ENCODE data around the gene USP19.

The USP19 gene

DNA sequence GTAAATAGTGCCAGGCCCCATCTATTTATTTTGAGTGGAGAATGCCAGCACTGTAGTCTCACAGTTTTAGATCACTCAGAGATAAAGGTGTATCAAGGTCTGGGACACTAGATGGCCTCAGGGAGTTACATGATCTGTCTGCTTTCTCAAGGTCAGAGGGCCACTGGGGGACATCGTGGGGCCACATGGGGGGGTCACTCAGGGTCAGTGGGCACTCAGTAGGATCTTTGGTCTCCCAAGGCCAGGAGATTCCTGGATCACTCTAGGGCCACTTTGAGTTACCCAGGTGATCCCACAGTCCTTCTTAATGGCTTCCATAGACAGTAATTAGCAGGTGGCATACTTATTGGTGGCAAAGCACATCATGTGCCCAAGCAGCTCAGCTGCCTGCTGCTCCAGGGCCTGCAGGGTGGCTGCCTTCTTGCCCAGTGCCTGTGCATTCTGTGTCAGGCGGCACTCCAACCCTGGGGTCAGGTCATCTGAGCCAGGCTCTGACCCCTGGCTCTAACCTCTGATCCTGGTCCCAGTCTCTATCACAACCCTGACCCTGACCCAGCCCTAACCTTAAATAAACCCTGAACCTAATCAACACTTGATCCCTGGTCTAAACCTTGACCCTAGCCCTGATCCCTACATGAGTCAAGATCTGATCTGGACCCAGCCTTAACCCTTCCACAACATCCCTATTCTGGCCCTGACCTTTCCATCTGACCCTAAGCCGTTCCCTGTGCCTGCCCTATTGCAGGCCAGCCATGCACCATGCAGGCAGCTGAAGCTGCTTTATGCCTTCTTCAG is 14.0 kb upstream of the USP19 start:
- no peak for DNase-seq

DNA sequence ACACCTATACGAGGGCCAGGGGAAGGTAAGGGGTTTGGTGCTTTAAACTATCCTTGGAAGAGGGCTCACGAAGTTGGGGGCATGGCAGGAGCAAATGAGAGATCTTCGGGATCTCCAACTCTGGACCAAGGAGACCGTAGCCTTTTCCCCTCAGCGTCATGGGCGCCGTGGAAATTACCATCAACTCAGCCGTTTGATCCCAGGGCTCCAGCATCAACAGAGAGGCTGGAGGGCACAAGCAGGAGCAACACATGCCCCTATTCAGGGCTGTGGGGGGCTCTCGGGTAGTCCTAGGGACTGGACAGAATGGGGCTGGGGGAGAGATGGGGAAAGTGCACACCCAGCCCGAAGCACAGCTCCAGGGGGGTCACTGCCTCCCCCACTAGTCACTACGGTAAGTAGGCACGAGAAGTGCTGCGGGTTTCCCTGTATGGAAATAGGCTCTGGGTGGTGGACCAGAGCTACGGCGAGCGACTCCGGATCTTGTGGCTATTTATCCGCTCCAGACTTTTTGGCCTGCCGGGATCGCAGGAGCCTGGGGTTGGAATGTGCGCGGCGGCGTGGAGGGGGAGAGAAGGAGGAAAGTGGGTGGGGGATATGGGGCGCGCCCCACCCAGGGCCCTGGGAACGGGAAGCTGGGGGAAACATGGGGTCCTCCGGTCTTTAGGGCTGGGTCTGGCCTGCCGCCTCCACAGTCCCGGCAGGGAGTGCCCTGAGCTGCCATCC is 12.8 kb upstream of the USP19 start:
- peak; percentile 5 for DNase-seq

DNA sequence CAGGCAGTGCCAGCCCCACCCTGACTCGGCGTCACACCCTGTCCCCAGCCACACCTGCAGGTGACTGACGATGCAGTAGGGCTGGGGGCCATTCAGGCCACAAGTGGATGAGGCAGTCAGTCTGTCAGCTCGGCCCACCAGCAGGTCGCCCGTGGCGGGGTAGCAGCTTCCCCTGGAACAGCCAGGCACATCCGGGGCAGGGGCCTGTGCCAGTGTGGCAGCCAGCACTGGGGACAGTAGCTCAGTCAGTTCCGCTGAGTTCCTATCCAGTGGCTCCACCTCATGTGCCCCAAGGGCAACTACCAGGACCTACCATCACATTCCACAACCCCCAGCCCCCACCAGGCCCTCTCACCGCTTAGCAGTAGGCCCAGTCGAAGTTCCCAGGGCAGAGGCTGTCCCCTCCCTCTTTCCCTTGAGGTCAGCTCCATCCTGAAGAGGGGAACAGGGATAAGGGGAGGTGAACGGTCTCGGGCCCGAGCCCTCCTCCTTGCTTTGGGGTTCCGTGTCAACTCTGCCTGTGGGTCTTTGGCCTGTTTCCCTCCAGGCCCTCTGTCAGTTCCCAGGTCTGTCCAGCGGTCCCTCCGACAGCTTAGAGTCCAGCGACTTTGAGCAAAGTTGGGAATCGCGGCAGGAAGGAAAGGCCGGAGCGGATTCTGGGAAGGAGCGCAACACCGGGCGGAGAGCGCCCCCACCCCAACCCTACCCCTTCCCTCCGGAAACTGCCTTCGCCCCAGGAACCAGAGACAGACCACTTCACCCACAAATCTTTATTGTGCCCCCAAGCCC is 12.0 kb upstream of the USP19 start, which contains the start of gene LAMB2:
TSS of gene LAMB2 (minus strand) at position 614 of the 789 bp plus-strand sequence. CDS start at position 431, 183 bp downstream.
- no peak for DNase-seq

DNA sequence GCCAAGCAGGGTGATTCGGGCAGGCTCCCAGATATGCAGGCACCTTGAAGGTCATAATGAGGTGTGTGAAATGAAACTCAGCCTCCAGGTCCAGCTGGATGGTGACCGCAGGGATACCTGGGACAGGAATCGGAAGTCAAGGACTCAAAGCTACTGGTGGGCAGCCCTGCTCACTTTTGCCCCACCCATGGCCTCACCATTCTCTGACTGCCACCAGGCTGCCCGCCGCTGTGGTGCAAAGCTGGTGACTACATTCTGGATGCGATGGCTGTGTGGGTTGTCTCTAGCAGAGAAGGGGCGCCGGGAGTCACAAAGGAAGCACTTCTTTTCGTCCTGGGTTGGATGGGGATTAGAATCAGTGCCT is 11.4 kb upstream of the USP19 start:
- DNase-seq, result no peak

DNA sequence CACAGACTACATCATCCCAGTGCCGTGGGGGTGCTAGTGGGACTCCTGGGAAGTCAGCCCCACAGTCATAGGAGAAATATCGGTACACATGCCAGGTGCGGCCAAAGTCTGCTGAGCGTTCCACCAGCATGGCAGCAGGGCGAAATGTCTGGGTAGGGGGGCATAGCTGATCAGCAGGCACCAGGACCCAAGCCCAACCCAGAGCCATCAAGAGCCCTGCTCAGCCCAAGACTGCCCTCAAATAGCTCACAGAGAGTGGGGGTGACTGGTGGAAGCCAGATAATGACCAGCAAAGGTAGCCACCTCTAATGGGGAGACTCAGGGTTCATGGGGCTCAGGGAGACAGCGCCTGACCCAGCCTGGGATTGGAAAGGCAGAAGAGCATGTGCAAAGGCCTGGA is 11.0 kb upstream of the USP19 start:
- DNase-seq, result no peak

DNA sequence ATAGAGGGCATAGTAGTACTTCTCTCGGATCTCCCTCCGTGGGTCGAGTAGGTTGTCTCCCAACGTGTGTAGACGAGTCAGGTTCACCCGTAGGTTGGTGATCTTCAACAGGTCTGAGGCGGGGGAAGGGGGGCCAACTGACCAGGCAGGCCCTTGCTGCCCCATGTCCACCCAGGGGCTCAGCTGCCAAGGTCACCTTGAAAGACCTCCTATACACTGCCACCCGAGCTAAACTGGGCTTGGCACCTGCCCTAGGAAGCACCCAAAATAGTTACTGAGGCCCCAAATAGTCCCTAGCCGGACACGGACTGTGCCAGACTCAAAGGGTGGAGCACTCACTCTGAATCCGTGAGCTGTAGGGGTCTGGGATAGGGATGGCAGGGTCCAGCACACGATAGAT is 10.4 kb upstream of the USP19 start:
- no peak for DNase-seq

DNA sequence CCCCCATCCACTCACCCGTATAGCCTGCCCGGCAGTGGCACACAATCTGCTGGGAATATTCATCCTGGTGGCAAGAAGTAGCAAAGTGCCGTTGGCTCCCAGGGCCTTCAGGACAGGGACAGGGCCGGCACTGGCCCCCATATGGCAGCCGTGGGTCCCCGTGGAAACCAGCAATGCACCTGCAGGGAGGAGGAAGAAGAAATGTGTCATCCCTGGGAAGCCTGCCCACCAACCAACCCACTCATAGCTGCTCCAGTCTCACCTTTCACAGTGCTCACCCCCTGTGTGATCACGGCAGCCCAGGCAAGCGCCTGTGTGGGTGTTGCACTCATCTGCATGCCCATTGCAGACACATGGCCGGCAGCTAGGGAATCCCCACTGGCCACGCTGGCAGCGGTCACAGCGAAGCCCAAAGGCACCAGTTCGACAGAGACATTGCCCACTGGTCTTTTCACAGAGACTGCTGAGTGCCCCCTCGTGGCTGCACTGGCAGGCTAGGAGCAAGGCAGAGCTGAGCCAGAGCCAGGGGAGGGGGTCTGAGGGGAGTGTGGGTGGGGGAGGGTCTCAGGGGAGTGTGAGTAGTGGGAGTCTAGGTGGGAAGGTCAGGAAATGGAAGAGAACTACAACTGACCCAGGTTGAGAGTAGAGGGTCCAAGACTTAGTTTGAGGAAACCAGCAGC is 4.5 kb upstream of the USP19 start:
- DNase-seq, result no peak

DNA sequence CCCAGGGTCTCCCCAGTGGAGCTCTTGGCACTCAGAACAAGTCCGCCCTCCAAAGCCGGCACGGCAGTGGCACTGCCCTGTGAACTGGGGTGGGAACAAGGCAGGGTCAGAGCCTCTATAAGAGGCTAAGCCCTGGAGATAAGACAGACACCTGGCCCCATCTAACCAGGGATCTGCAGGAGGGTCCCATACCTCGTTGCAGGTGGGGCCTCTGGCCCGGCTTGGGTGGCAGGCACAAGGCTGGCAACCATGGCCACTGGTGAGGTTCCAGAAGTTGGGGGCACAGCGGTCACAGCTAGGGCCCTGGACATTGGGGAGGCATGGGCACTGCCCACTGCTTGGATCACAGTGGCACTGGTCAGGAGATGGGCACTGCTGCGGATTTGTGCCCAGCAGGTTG is 3.6 kb upstream of the USP19 start:
- no peak for DNase-seq

DNA sequence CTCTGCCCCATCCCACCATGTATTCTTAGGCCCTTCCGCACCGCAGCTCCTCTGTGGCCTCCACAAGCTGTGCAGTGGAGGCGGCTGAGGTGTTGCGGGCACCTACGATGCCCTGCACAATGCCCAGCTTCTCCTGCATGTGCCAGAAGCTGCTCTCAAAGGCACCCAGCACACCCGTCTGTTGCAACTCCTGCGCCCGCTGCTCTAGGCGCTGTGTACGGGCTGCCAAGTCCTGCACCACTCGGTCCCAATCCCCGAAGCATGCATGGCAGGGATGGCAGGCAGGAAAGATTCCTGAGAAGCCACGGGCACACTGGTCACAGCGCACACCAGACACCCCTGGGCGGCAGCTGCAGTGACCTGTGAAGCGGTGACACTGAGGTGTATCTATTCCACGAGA is 3.1 kb upstream of the USP19 start:
- no peak for DNase-seq

DNA sequence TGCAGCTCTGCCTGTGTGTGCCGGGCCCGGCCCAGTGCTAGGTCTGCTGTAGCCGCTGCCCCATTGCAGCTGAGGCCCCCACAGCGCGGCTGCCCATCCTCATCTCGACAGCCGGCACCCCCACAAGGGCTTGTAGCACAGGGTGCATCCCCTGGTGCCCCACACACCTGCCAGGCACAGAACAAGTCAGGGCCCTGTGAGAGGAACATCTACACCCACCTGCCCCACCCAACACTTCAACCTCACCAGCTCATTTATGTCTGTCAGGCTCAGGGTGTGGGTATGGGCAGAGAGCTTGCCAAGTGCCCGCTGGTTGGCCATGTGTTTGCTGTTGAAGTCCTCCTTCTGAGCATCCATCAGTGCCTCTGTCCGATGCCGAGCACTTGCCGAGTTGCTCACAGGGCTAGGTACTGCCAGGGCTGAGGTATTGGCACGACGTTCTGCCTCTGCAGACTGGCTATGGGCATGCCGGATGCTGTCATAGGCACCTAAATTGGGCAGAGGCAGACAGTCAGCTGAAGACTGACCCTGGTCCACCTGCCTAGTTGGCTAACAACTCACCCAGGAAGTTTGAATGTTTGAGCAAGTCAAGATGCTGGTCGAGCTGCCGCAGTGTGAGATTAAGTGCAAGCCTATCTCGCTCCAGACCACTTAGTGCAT is 2.4 kb upstream of the USP19 start:
- no peak for DNase-seq

DNA sequence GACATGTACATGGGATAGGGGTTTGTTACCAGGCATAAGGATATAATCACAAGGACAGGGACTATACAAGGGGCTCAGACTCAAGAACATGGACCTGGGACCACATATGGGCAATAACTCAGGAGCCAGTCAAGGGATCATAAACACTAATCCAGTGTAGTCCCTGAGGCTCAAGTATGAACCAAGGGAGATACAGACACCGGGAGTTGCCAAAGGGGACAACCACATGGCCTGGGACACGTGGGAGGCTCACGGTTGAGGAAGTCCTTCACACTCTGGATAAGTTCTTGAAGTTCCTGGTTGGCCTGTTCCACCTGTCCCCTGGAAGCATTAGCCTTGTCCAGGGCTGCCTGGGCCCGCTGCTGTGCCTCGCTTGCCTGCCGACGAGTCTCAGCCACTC is 1.8 kb upstream of the USP19 start:
- DNase-seq, result no peak

DNA sequence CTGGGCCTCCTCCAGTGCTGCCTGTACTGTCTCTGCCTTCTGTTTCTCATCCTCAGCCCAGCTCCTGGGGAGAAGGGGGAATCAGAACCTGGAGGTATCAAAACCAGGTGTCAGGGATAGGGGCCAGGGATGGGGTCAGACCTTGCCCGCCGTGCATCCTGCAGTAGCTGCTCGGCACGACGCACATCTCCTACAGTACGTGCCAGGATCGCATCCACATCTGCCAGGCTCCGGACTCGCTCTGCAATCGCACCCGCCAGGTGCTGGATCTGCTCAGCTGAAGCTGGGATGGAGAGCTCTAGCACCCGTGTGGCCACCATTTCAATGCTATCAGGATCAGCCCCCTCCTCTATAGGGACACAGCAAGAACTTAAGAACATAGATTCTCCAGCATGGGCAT is 1.4 kb upstream of the USP19 start:
- no peak for DNase-seq

DNA sequence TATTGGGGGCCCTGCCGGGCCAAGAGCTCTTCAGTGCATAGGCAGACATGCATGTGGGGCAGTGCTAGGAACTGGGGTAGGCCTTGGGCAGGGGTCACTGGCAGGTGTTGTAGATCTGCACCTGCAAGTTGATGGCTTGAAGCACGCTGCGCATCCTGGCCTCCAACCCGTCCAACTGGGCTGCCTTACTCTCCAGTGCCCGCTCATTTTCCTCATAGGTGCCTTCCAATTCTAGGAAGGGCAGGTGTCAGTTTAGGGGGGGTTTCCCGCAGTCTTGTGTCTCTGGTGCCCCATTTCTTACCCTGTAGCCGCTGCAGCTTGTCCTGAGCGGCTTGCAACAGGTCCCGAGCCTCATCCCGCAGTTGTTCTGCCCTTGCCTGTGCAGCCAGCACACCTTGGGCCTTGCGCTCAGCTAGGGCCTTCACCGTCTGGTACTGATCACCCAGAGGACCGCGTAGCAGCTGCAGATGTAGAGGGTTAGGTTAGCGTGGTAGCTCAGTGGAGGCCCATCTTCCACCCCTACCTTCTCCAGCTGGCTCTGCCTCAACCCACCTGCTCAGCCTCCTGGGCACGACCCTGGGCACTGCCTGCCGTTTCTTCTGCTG is 611 bp upstream of the USP19 start:
- no peak for DNase-seq

DNA sequence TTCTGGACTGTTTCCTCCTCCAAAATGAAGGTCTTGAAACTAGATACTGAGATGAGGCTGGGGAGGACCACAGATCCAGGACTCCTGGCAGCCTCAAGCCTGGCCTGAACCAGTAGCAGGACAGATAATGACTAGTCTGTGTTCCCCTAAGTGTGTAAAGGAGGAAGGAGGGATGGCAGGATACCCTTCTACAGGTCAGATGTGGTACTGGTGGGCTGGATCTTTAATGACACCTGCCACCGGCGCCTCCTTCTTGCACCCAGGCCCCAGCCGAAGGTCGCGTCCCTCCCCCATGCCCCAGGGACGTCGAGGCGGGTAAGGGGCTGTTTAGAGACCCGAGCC is 556 bp downstream of the USP19 start:
- DNase-seq, result no peak

DNA sequence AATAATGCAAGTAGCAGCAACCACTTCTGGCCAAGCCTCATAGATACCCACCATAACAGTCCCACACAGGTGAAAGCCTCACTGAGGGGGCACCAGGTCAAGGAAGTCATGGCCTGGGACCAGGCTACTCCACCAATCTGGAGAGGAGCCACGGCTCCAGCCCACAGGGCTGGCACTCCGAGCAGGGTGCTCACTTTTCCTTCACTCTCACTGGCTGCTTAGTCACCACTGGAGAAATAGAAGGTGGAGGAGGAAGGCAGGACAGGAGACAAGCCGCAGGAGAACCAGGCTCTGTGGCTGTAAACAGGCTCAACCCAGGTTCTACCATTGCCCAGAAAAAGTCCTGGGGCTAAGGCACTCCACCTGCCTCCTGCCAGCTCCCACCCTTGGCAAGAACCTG is 1.2 kb downstream of the USP19 start:
- DNase-seq, result no peak

DNA sequence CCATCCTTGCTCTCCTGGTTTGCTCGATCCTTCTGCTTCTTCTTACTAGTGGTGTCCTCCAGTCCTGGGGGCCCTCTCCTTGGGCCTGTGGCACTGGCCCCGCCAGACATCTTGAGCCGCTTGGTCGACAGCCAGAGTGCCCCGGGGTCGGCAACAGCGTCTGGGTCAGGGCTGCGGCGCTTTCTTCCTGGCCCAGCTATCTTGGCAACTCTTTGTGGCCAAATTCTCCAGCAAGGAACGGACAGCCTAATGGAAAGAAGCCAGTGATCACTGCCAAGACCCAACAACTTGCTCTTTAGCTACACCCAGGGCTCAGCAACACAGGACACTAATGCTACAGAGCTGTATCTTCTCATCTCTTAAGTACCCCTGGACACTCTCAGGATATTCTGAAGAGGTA is 1.6 kb downstream of the USP19 start:
- no peak for DNase-seq

DNA sequence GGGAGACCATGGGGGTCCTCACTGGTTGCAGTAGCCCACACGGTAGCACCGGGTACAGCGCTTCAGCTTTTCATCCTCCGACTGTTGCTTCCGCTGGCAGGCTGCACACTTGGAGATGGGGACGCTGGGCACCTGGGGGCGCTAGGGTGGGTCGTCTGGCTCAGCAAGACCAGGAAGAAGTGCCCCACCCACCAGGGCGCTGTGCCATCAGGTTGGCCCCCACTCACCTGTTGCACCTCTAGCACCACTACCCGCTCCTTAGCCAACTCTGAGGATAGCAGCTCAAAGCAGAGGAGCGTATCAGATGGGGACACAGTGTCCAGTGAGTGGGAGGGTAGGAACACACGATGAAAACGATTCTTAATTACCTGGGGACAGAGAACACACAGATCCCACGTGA is 8.4 kb downstream of the USP19 start:
- DNase-seq, result no peak

DNA sequence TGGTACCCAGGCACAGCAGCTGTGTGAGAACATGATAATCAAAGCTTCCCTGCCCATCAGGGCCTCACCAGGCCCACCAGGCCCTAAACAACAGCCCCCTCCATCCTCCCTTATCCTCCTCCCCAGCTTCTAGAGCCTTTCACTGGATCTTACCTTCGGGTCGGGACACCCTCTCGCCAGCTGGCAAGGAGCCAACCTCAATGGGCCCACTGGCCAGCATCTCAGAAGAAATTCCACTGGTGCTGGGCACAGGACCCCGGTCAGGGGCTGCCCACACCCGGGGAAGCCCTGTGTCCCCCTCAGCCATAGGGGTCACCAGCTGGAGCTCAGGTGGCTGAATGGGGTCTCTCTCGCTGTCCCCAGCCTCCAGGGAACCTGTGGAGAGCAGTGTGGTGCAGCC is 9.3 kb downstream of the USP19 start:
- no peak for DNase-seq

DNA sequence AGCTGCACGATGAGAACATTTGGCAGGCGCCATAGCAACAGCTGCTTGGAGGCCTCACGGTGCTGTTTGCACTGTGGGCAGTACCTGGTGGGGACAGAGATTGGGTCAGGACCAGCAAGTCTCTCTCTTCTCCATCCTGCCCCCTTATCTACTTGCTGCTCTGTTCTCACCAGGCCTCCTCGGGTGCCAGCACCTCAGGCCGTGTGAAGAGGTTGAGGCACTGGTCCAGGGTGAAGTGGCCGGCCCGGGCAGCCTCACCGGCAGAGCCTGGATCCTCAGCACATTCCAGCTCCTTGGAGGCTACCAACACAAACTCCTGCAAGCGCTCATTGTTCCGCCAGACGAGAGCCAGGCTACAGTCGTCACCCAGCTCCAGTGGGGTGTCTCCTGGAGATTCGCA is 9.8 kb downstream of the USP19 start:
- DNase-seq, result no peak

DNA sequence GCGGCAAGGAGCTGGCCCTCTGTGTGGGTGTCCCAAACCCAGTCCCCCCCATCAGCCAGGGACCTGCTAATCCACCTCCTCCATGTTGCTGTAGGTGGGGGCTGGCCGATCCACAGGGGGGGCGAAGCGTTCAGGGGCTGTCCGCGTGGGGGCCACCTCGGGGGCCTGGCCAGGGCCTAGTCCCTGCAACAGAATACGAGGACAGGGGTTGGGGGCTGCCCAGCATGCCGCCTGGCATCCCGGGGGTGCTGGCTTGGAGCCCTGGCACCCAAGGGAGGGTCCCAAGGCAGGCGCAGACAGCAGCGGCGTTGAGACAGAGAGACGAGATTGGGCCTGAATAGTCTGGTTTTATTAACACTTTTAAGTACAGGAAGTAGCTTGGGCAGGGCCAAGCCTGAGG is 12.3 kb downstream of the USP19 start:
- no peak for DNase-seq

DNA sequence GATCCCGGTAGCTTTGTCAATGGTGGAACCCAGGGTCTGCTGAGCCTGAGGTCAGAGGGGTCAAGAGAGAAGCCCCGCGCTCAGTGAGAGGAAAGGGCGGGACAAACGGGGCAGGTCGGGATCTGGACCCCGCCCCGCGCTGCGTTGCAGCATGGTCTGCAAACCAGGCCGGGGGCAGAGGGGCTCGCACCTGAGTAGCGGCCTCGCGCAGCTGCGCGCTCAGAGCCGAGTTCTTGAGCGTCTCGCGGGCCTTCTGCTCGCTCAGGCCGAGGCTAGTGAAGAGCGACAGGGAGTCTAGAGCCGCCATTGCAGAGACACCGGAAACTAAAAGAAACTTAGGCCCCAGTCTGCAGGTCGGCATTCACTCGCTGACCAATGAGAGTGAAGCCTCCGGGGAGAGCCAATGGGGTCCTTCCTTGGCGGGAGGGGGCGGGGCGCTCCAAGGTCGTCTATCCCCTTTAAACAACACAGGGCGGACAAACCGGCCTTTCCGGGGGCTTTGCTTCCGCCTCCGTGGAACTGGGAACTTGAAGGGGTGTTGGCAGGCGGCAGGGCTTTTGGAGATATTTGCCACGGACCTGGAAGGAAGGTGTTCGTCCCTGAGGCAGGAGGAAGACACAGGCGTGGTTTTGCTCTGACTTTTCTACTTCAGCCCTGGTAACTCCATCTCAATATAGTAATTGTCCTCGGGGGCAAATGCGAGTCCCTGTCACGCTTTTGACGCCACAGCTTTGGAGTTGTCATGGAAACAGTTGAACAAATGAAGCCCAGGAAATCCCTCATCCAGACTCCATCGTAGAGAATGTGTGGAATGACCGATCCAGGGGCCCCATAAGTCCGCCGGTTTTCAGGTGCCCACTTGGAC is 16.0 kb downstream of the USP19 start, which contains the start of gene QARS1:
TSS of gene QARS1 (minus strand) at position 331 of the 865 bp plus-strand sequence. CDS start at position 307, 24 bp downstream.
- DNase-seq, result peak; percentile 27
